Measurements from ENCODE around the gene PLAAT2.
"Not testable (repeated sequence)": the region's sequence is repeated elsewhere in the genome, so short reads cannot be mapped to it uniquely, and the experiment has no call there.

PLAAT2 gene

GRCh38 chr11:63563201-63564055 is at the start of gene PLAAT2:
TSS of gene PLAAT2 (minus strand) at chr11:63563379. CDS start at chr11:63563324, 55 bp downstream.
- no peak for DNase-seq

- no peak for DNase-seq
Measured at GRCh38 chr11:63612181-63612580, 49.0 kb upstream of the PLAAT2 start.

GRCh38 chr11:63611395-63611747 is 48.2 kb upstream of the PLAAT2 start:
- no peak for DNase-seq

- DNase-seq, result no peak
Measured at GRCh38 chr11:63610604-63611394, 47.6 kb upstream of the PLAAT2 start.

GRCh38 chr11:63609971-63610580 is 46.9 kb upstream of the PLAAT2 start:
- DNase-seq, result no peak

GRCh38 chr11:63609536-63609935 is 46.4 kb upstream of the PLAAT2 start:
- no peak for DNase-seq

GRCh38 chr11:63608353-63609345 is 45.5 kb upstream of the PLAAT2 start:
- no peak for DNase-seq

GRCh38 chr11:63603180-63603518 is 40.0 kb upstream of the PLAAT2 start:
- DNase-seq, result no peak

- DNase-seq, result not testable (repeated sequence)
Measured at GRCh38 chr11:63602290-63603179, 39.4 kb upstream of the PLAAT2 start.

GRCh38 chr11:63599211-63600122 is 36.3 kb upstream of the PLAAT2 start:
- no peak for DNase-seq

GRCh38 chr11:63598556-63598955 is 35.4 kb upstream of the PLAAT2 start:
- DNase-seq, result no peak

- no peak for DNase-seq
Measured at GRCh38 chr11:63595296-63595695, 32.1 kb upstream of the PLAAT2 start.

GRCh38 chr11:63592975-63593395 is 29.8 kb upstream of the PLAAT2 start:
- DNase-seq, result no peak

GRCh38 chr11:63590024-63590788 is 27.0 kb upstream of the PLAAT2 start:
- no peak for DNase-seq

- no peak for DNase-seq
Measured at GRCh38 chr11:63589000-63589399, 25.8 kb upstream of the PLAAT2 start.

GRCh38 chr11:63586451-63587166 is 23.4 kb upstream of the PLAAT2 start:
- no peak for DNase-seq

- no peak for DNase-seq
Measured at GRCh38 chr11:63583357-63583677, 20.1 kb upstream of the PLAAT2 start.

- not testable (repeated sequence) for DNase-seq
Measured at GRCh38 chr11:63581224-63581623, 18.0 kb upstream of the PLAAT2 start.

GRCh38 chr11:63578882-63579281 is 15.7 kb upstream of the PLAAT2 start:
- not testable (repeated sequence) for DNase-seq
